NCI-H1930 (cell line): Measurements from ENCODE around the gene LPIN3.
A peak's percentile ranks its signal among the peaks of the same experiment; 100 is the strongest.
"Not testable (repeated sequence)": the region's sequence is repeated elsewhere in the genome, so short reads cannot be mapped to it uniquely, and the experiment has no call there.

ENCODE experiments used
- DNase-seq, 2 experiments: peaks; one replicate each; lab custom pipeline; 2025; lab: John Stamatoyannopoulos, UW

LPIN3 gene

GRCh38 chr20:41340327-41341055 is at the start of gene LPIN3:
LPIN3 (plus strand) TSS chr20:41340821; CDS start chr20:41345804, 4,983 bp downstream.
- peak; percentile 36 to 66 for DNase-seq

GRCh38 chr20:41293269-41294037 is 47.2 kb upstream of the LPIN3 start:
- no peak for DNase-seq

- DNase-seq, result no peak
Observed at GRCh38 chr20:41299899-41300298, 40.7 kb upstream of the LPIN3 start.

GRCh38 chr20:41300383-41300782 is 40.2 kb upstream of the LPIN3 start:
- DNase-seq, result no peak

- no peak for DNase-seq
Observed at GRCh38 chr20:41300886-41301285, 39.7 kb upstream of the LPIN3 start.

- DNase-seq, result no peak
Observed at GRCh38 chr20:41304002-41304401, 36.6 kb upstream of the LPIN3 start.

- no peak for DNase-seq
Observed at GRCh38 chr20:41304424-41305079, 36.1 kb upstream of the LPIN3 start.

- DNase-seq, result no peak
Observed at GRCh38 chr20:41306061-41306727, 34.4 kb upstream of the LPIN3 start.

- DNase-seq, result no peak
Observed at GRCh38 chr20:41307021-41307420, 33.6 kb upstream of the LPIN3 start.

GRCh38 chr20:41308290-41308711 is 32.3 kb upstream of the LPIN3 start:
- no peak for DNase-seq

GRCh38 chr20:41308726-41309413 is 31.8 kb upstream of the LPIN3 start:
- no peak for DNase-seq

GRCh38 chr20:41309817-41310216 is 30.8 kb upstream of the LPIN3 start:
- DNase-seq, result no peak

- not testable (repeated sequence) for DNase-seq
Observed at GRCh38 chr20:41312009-41312408, 28.6 kb upstream of the LPIN3 start.

GRCh38 chr20:41314386-41314785 is 26.2 kb upstream of the LPIN3 start:
- DNase-seq, result no peak

- DNase-seq, result no peak
Observed at GRCh38 chr20:41316051-41316450, 24.6 kb upstream of the LPIN3 start.

- peak; percentile 32 to 58 for DNase-seq
Observed at GRCh38 chr20:41316602-41317545, 23.7 kb upstream of the LPIN3 start.

- peak; percentile 96 to 99 for DNase-seq
Observed at GRCh38 chr20:41317546-41318270, 22.9 kb upstream of the LPIN3 start, which contains the start of gene ZHX3. ZHX3 (minus strand) TSS chr20:41317731; CDS start chr20:41204916, 112,815 bp downstream.

- DNase-seq, result no peak
Observed at GRCh38 chr20:41318271-41318649, 22.4 kb upstream of the LPIN3 start.

- DNase-seq, result no peak
Observed at GRCh38 chr20:41320441-41320840, 20.2 kb upstream of the LPIN3 start.

- DNase-seq, result no peak
Observed at GRCh38 chr20:41320976-41321375, 19.6 kb upstream of the LPIN3 start.
